Activated naive CD8-positive, alpha-beta T cell treated with anti-CD3 and anti-CD28 coated beads for 36 hours (primary cell): ENCODE data around the gene SNX8. TPM values are rescaled to one million over a fixed set of nuclear protein-coding genes. Genes with fewer than 3 reads are reported as not detected.
"Not testable (repeated sequence)": the region's sequence is repeated elsewhere in the genome, so short reads cannot be mapped to it uniquely, and the experiment has no call there.

Experiments
- DNase-seq: peaks from one replicate; pipeline ENCODE4 v3.0.0; 2021
- H3K27ac Mint-ChIP-seq: one replicate; pipeline ENCODE4 v1.8.0; 2022; ENCODE audit warnings: mild to moderate bottlenecking, moderate library complexity, mixed read lengths
- H3K27me3 Mint-ChIP-seq: one replicate; pipeline ENCODE4 v1.8.0; 2022; ENCODE audit warnings: mild to moderate bottlenecking, mixed read lengths
- H3K36me3 Mint-ChIP-seq: one replicate; pipeline ENCODE4 v1.8.0; 2021; ENCODE audit warnings: mild to moderate bottlenecking, mixed read lengths
- H3K4me1 Mint-ChIP-seq: one replicate; pipeline ENCODE4 v1.8.0; 2021; ENCODE audit warnings: mixed read lengths
- H3K4me3 Mint-ChIP-seq: one replicate; pipeline ENCODE4 v1.8.0; 2022; ENCODE audit warnings: mild to moderate bottlenecking, moderate library complexity, mixed read lengths
- H3K9me3 Mint-ChIP-seq: one replicate; pipeline ENCODE4 v1.8.0; 2022; ENCODE audit warnings: mixed read lengths
- total RNA-seq, 2 experiments: library from RNA; stranded (reverse); gene quantifications; one replicate each; pipeline ENCODE4 v1.2.3, GENCODE V29; 2021

Gene SNX8
- total RNA-seq, 2 experiments from 2014 or later: 45.6 to 48.7 TPM

- H3K4me3 Mint-ChIP-seq, H3K27me3 Mint-ChIP-seq, H3K4me1 Mint-ChIP-seq, DNase-seq, H3K27ac Mint-ChIP-seq, H3K36me3 Mint-ChIP-seq, H3K9me3 Mint-ChIP-seq: not testable (repeated sequence)
These were observed 44.9 kb downstream of the SNX8 start for GRCh38 chr7:2269089-2269990.

DNA sequence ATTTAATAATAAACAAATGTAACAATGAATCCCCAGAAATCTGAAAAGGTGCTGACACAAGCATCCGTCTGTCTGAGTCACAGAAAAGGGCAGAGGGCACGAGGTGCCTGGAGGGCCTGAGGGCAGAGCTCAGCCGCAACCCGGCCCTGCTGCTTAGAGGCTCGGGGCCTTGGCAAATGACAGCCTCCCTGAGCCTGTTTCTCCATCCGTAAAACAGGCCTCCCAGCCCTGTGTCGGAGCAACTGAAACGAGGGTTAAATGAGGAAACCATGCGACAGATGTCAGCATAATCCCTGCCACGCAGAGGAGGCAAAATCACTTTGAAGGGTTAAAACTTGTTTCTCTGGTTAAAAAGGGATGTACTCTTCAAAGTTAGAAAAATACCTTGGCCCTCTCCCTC, 47.3 kb downstream of the SNX8 start:
- H3K9me3 Mint-ChIP-seq: no peaks in the 10 kb centered on the region
- no peak for DNase-seq
- no peak overlapping the region for H3K27ac Mint-ChIP-seq
- no peaks in the 10 kb centered on the region for H3K27me3 Mint-ChIP-seq
- H3K4me1 Mint-ChIP-seq: peaks cover 6% of the 10 kb centered on the region
- H3K36me3 Mint-ChIP-seq: peaks cover 7% of the 10 kb centered on the region
- H3K4me3 Mint-ChIP-seq: no peak overlapping the region

DNA sequence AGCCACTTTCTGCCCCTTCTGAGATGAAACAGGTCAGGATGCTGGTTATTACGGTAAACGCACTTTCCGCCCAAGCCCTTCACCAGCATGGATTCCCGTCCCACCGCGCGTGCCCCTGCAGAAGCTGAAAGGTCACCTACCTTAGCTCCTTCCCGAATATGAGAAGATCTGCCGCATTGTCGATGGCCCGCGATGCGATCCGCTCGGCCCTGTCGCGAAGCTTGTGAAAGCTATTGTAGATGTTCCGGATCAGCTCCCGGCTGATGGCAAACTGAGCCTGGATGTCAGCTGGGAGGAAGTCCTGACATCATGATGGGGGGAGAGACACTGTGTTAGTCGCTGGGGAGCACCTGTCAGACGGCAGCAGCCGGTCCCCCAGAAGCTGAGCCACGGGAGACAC, 50.1 kb downstream of the SNX8 start:
- no peaks in the 10 kb centered on the region for H3K27me3 Mint-ChIP-seq

GRCh38 chr7:2263176-2263575, 51.1 kb downstream of the SNX8 start:
- Mint-ChIP-seq H3K4me3 (no peak overlapping the region), H3K27ac (no peak overlapping the region), H3K36me3 (peaks cover 9% of the 10 kb centered on the region), H3K27me3 (no peaks in the 10 kb centered on the region), H3K9me3 (no peaks in the 10 kb centered on the region), H3K4me1 (peaks cover 14% of the 10 kb centered on the region)
- no peak for DNase-seq

More for the DNA sequence above, 50.1 kb downstream of the SNX8 start:
- peaks cover 14% of the 10 kb centered on the region for H3K4me1 Mint-ChIP-seq
- no peak for DNase-seq
- no peak overlapping the region for H3K27ac Mint-ChIP-seq
- H3K4me3 Mint-ChIP-seq: no peak overlapping the region
- no peaks in the 10 kb centered on the region for H3K9me3 Mint-ChIP-seq
- peaks cover 9% of the 10 kb centered on the region for H3K36me3 Mint-ChIP-seq

- Mint-ChIP-seq H3K36me3 (peaks cover 9% of the 10 kb centered on the region), H3K4me3 (peak overlapping the region; percentile 45), H3K4me1 (peaks cover 14% of the 10 kb centered on the region), H3K27me3 (no peaks in the 10 kb centered on the region), H3K27ac (peak overlapping the region; percentile 86), H3K9me3 (no peaks in the 10 kb centered on the region)
- peak; percentile 14 for DNase-seq
These were observed 52.6 kb downstream of the SNX8 start for GRCh38 chr7:2261611-2262010.

DNA sequence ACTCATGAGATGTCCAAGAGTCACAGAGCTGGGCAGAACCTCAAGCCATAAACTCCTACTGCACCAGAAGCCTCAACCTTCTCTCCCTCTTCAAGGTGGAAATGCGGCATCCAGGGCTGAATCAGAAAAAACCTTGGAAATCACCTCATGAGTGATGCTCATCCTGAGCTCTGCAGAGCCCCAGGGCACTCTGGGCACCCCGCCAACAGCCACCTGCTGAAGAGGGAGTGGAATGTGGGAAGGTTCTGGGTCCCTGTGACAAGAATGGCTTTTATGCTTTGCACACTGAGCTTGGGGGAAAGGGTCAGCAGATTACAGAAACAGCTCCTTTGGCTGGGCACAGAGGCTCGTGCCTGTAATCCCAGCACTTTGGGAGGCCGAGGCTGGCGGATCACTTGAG, 53.4 kb downstream of the SNX8 start:
- Mint-ChIP-seq H3K27me3 (no peaks in the 10 kb centered on the region), H3K4me3 (no peak overlapping the region), H3K4me1 (peaks cover 14% of the 10 kb centered on the region), H3K27ac (no peak overlapping the region), H3K36me3 (peaks cover 11% of the 10 kb centered on the region), H3K9me3 (no peaks in the 10 kb centered on the region)
- no peak for DNase-seq

GRCh38 chr7:2259480-2259879, 54.8 kb downstream of the SNX8 start:
- Mint-ChIP-seq H3K36me3 (peaks cover 11% of the 10 kb centered on the region), H3K4me3 (no peak overlapping the region), H3K9me3 (no peaks in the 10 kb centered on the region), H3K27ac (peak overlapping the region; percentile 68), H3K4me1 (peaks cover 14% of the 10 kb centered on the region), H3K27me3 (no peaks in the 10 kb centered on the region)
- DNase-seq: no peak

GRCh38 chr7:2258661-2259365, 55.4 kb downstream of the SNX8 start:
- Mint-ChIP-seq H3K36me3 (peaks cover 7% of the 10 kb centered on the region), H3K27ac (peak overlapping the region; percentile 68), H3K27me3 (no peaks in the 10 kb centered on the region), H3K9me3 (no peaks in the 10 kb centered on the region), H3K4me3 (no peak overlapping the region), H3K4me1 (peaks cover 14% of the 10 kb centered on the region)
- no peak for DNase-seq

DNA sequence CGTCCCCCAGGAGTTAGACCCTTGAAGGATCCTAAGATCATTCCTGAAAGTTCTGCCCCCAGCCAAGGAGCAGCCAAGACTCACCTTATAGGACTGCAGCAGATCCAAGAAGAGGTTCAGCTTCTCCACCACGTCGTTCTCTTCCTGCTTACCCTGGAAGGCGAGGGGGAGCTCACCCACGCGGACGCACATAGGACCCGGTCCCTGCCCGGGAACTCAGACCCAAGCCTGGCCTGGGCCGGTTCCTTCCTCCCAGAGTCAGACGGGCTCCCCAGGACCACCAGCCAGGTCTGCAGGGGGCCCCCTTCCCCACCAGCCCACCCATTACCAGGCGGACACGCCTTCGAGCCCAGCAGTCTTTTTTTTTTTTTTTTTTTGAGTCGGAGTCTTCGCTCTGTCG, 56.6 kb downstream of the SNX8 start:
- Mint-ChIP-seq H3K27ac (no peak overlapping the region), H3K4me3 (no peak overlapping the region), H3K9me3 (no peaks in the 10 kb centered on the region), H3K36me3 (peaks cover 4% of the 10 kb centered on the region), H3K4me1 (peaks cover 18% of the 10 kb centered on the region), H3K27me3 (no peaks in the 10 kb centered on the region)
- DNase-seq: no peak

DNA sequence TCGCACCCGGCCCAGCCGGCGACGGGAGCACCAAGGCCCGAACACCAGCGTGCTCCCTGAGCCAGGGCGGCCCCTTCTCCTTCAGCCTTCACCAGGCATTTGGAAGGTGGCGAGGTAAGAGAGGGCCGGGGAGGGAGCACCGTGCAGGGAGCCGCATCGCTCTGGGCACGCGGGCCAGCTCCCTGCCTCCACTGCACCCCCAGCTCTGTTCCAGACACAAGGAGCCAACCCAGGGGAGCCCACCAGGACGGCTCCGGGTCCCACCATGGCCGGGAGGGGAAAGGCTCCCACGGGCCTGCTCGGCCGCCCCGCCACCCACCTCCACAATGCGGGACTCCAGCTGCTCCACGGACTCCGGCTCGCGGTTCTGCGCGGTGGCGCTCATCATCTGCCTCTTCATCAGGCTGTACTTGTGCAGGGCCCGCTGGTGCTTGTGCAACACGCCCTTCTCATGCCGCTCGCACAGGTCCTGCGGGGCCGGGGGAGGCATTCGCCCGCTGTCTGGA, 57.1 kb downstream of the SNX8 start:
- Mint-ChIP-seq H3K4me1 (peaks cover 14% of the 10 kb centered on the region), H3K9me3 (no peaks in the 10 kb centered on the region)

DNA sequence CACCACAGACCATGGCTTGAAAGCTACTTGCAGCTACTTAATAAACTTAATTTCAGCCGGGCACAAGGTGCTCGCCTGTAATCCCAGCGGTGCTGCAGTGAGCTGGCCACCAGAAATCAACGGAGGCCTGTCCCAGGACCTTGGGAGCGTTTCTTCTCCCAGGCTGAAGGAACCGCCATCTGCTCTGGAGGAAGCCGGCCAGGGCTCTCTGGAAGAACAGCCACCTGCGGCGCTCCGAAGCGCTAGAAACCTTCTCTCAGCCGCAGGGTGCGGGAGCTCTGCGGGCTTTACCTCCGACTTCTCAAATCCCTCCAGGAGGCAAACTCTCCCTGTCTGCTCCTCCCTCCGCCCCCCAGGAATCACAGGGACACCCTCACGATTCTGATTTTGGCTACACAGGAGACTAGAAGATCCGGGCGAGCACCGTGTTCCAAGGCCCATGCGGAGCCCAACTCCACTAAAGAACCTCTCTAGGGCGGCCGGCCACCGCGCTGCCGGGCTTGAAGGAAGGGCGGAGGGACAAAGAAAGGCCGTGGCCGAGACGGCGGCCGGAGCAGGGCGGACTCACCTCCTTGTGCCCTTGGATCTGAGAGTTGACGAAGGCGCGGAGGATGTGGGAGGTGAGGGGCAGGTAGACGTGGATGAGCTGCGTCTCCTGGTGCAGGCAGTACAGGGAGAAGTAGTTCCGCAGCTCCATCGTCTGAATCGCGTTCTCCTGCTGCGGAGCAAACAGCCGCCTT, 57.8 kb downstream of the SNX8 start:
- Mint-ChIP-seq H3K4me3 (no peak overlapping the region), H3K27me3 (no peaks in the 10 kb centered on the region), H3K9me3 (no peaks in the 10 kb centered on the region), H3K27ac (no peak overlapping the region), H3K36me3 (peaks cover 3% of the 10 kb centered on the region), H3K4me1 (peaks cover 8% of the 10 kb centered on the region)
- DNase-seq: no peak

More for the DNA sequence above, 57.1 kb downstream of the SNX8 start:
- Mint-ChIP-seq H3K27ac (no peak overlapping the region), H3K27me3 (no peaks in the 10 kb centered on the region), H3K4me3 (no peak overlapping the region), H3K36me3 (peaks cover 4% of the 10 kb centered on the region)
- no peak for DNase-seq

GRCh38 chr7:2255145-2256139, 58.8 kb downstream of the SNX8 start:
- H3K4me3 Mint-ChIP-seq: no peak overlapping the region
- H3K36me3 Mint-ChIP-seq: peaks cover 5% of the 10 kb centered on the region
- H3K9me3 Mint-ChIP-seq: no peaks in the 10 kb centered on the region
- H3K27ac Mint-ChIP-seq: no peak overlapping the region
- no peaks in the 10 kb centered on the region for H3K27me3 Mint-ChIP-seq
- DNase-seq: no peak
- H3K4me1 Mint-ChIP-seq: peaks cover 4% of the 10 kb centered on the region

DNA sequence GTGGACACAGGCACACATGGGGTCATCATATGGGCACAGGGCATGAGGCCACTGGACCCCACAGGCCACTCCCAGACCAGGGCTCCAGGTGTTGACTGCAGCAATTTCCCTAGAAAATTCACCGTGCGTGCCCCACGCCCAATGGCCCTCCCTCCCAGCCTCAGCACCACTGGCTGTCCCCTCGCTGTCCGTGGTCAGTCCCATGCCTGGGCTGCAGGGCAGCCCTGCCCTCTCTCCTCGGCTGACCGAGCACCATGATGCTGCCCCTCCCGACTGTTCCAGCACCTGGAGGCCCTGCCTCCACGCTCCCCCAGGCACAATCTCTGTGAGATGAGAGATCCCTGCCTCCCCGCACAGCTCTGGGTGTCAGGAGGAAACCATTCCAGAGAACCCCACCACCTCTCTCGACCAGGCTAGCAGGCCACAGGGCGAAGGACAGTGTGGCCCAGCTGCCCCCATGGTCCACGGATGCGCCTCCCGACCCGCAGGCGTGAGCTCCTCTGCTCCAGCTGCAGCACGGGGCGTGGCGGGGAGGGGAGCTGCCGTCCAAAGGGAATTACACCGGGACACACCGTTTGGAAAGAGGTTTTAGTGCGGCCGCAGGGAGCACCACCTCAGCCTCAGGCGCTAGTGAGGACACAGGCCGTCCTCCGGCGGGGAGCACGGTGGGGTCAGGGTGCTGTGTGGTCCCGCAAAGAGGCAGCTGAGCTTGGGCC, 59.7 kb downstream of the SNX8 start:
- Mint-ChIP-seq H3K27ac (no peak overlapping the region), H3K36me3 (peaks cover 5% of the 10 kb centered on the region), H3K4me1 (peaks cover 6% of the 10 kb centered on the region), H3K27me3 (no peaks in the 10 kb centered on the region), H3K9me3 (no peaks in the 10 kb centered on the region), H3K4me3 (no peak overlapping the region)
- DNase-seq: no peak
